Smooth muscle cell of the umbilical artery (primary cell): ENCODE results near the gene CAPN12. TPM values are rescaled to one million over a fixed set of nuclear protein-coding genes. Genes with fewer than 3 reads are reported as not detected.

Experiments
- total RNA-seq: library from RNA; depleted of rRNA; stranded (reverse); fragments of >200 nt; gene quantifications from 2 replicates; pipeline ENCODE4 v1.2.3, GENCODE V29; 2014

The CAPN12 gene
- total RNA-seq: 0.30 and 0.46 TPM in 2 replicates

DNA sequence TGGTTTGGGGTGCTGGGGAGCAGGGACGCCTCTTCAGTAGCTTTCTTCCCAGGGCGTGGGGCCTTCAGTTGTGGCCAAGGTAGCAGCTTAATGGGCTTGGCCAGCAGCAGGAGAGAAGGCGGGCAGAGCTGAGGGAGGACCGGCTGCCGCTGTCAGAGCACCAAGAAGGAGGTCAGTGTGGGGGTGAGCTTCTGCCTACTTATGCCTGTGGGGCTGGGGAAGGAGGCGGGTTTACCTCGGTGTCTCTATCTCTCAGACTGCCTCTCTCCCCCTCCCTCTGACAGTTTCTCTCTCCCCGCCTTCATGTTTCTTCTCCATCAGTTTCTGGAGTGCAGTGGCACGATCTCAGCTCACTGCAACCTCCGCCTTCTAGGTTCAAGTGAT, at the start of gene CAPN12:
Gene CAPN12 (minus strand): TSS at position 177 of the 384 bp plus-strand sequence. CDS start 309 bp downstream, outside the sequence.

GRCh38 chr19:38788478-38789243, 44.4 kb upstream of the CAPN12 start, which contains the start of gene LGALS7B:
LGALS7B (plus strand) TSS chr19:38789200; CDS start chr19:38789227, 27 bp downstream.

GRCh38 chr19:38773469-38774177, 29.3 kb upstream of the CAPN12 start, which contains the start of gene LGALS7:
LGALS7 (minus strand) TSS chr19:38773517; CDS start chr19:38773492, 25 bp downstream.

Other genes starting within 250 kb of the CAPN12 start
- gene MAP4K1, start 126.5 kb downstream of the CAPN12 start, total RNA-seq: not detected in 2 replicates
- gene EIF3K, start 125.3 kb downstream of the CAPN12 start, total RNA-seq: 192 and 281 TPM in 2 replicates
- gene ACTN4, start 96.8 kb downstream of the CAPN12 start, total RNA-seq: 257 and 911 TPM in 2 replicates
- gene LGALS7, start 29.0 kb upstream of the CAPN12 start, total RNA-seq: not detected in 2 replicates
- not detected in 2 replicates for gene LGALS7B, start 44.7 kb upstream of the CAPN12 start, total RNA-seq
- gene LGALS4, start 68.5 kb upstream of the CAPN12 start, total RNA-seq: not detected in 2 replicates
- 14.1 and 17.5 TPM in 2 replicates for gene ECH1, start 87.3 kb upstream of the CAPN12 start, total RNA-seq
- gene HNRNPL, start 105.5 kb upstream of the CAPN12 start, total RNA-seq: 128 and 209 TPM in 2 replicates
- gene RINL, start 133.8 kb upstream of the CAPN12 start, total RNA-seq: 1.2 and 3.9 TPM in 2 replicates
- gene SIRT2, start 155.1 kb upstream of the CAPN12 start, total RNA-seq: 40.7 and 55.2 TPM in 2 replicates
- gene NFKBIB, start 155.5 kb upstream of the CAPN12 start, total RNA-seq: 8.9 and 15.7 TPM in 2 replicates
- gene CCER2, start 167.7 kb upstream of the CAPN12 start, total RNA-seq: not detected in 2 replicates
- gene SARS2, start 186.3 kb upstream of the CAPN12 start, total RNA-seq: 10.1 and 14.4 TPM in 2 replicates
- 27.3 and 28.2 TPM in 2 replicates for gene MRPS12, start 186.5 kb upstream of the CAPN12 start, total RNA-seq
- gene FBXO17, start 231.3 kb upstream of the CAPN12 start, total RNA-seq: 19.6 and 21.5 TPM in 2 replicates